HEK293 (cell line): ENCODE measurements around the gene SLC2A11.
A peak's percentile ranks its signal among the peaks of the same experiment; 100 is the strongest.

Source experiments
- CTCF ChIA-PET: fragments of 350-600 bp; formaldehyde crosslinking; extraction: SDS; loops from one replicate; lab custom pipeline; 2021; ENCODE audit warnings: antibody characterized with exemption; lab: Yijun Ruan, JAX
- POLR2A ChIA-PET: fragments of 300-600 bp; formaldehyde crosslinking; extraction: SDS; loops from one replicate; lab custom pipeline; 2020; ENCODE audit warnings: antibody characterized with exemption, inconsistent platforms; lab: Yijun Ruan, JAX
- H3K27ac ChIP-seq: fragments of 200-500 bp; sonication (Bioruptor generic); 2 replicates; pipeline ENCODE4 v1.5.1; 2014; ENCODE audit warnings: low read depth, low read length, control low read depth, inconsistent platforms; ENCODE audit errors: extremely low read depth
- H3K36me3 ChIP-seq, 2 experiments: fragments of 200-500 bp in 1 of 2; sonication (Bioruptor generic) in 1 of 2; 1 replicate in 1 of 2; 2 replicates in 1 of 2; pipeline ENCODE4 v1.5.1; 2014 to 2017; ENCODE audit warnings: inconsistent platforms in 2 of 2, low read length in 2 of 2; ENCODE audit not compliant: control insufficient read depth in 2 of 2, insufficient read depth in 1 of 2
- H3K4me1 ChIP-seq: fragments of 200-500 bp; sonication (Bioruptor generic); 2 replicates; pipeline ENCODE4 v1.5.1; 2014; ENCODE audit warnings: mild to moderate bottlenecking, low read length, inconsistent platforms; ENCODE audit not compliant: control insufficient read depth, insufficient read depth
- H3K4me3 ChIP-seq: 2 replicates; pipeline ENCODE4 v1.5.1; 2011; ENCODE audit warnings: low read depth, mild to moderate bottlenecking, control low read depth, low read length, moderate library complexity
- H3K9me3 ChIP-seq: fragments of 200-500 bp; sonication (Bioruptor generic); 2 replicates; pipeline ENCODE4 v1.5.1; 2014; ENCODE audit warnings: low read depth, low read length, inconsistent platforms; ENCODE audit not compliant: control insufficient read depth, insufficient read depth
- BCL11A ChIP-seq: fragments of 450-650 bp; formaldehyde crosslinking; IDR thresholded peaks from 2 replicates; pipeline ENCODE4 v1.5.1; 2016; ENCODE audit warnings: low read depth, missing biosample characterization, missing genetic modification characterization
- HOXA7 ChIP-seq: sonication (generic); formaldehyde crosslinking; IDR thresholded peaks from 2 replicates; pipeline ENCODE4 v1.8.1; 2022; ENCODE audit warnings: missing genetic modification reagents, borderline replicate concordance
- MYNN ChIP-seq: fragments of 450-650 bp; formaldehyde crosslinking; IDR thresholded peaks from 2 replicates; pipeline ENCODE4 v1.5.1; 2016; ENCODE audit warnings: missing biosample characterization, missing genetic modification characterization, borderline replicate concordance
- SP2 ChIP-seq: fragments of 450-650 bp; formaldehyde crosslinking; IDR thresholded peaks from 2 replicates; pipeline ENCODE4 v1.5.1; 2016; ENCODE audit warnings: missing biosample characterization, missing genetic modification characterization
- ZFP41 ChIP-seq: fragments of 450-650 bp; formaldehyde crosslinking; IDR thresholded peaks from 2 replicates; pipeline ENCODE4 v1.5.1; 2016; ENCODE audit warnings: missing biosample characterization, missing genetic modification characterization, borderline replicate concordance
- ZFP69B ChIP-seq: fragments of 450-650 bp; formaldehyde crosslinking; IDR thresholded peaks from 2 replicates; pipeline ENCODE4 v1.5.1; 2016; ENCODE audit warnings: missing biosample characterization, missing genetic modification characterization
- ZNF112 ChIP-seq: fragments of 450-650 bp; formaldehyde crosslinking; IDR thresholded peaks from 2 replicates; pipeline ENCODE4 v1.5.0; 2017; ENCODE audit warnings: missing biosample characterization, missing genetic modification characterization
- ZNF133 ChIP-seq: fragments of 450-650 bp; formaldehyde crosslinking; IDR thresholded peaks from 2 replicates; pipeline ENCODE4 v1.5.1; 2016; ENCODE audit warnings: missing biosample characterization, missing genetic modification characterization
- ZNF214 ChIP-seq: fragments of 450-650 bp; formaldehyde crosslinking; IDR thresholded peaks from 2 replicates; pipeline ENCODE4 v1.5.1; 2017; ENCODE audit warnings: missing biosample characterization, mild to moderate bottlenecking, missing genetic modification characterization, borderline replicate concordance
- ZNF274 ChIP-seq, 2 experiments: fragments of 200-500 bp in 1 of 2; fragments of 450-650 bp in 1 of 2; sonication (Bioruptor generic) in 1 of 2; formaldehyde crosslinking in 1 of 2; IDR thresholded peaks; 2 replicates each; pipeline versions ENCODE4 v1.5.1 to v1.6.1; 2014 to 2016; ENCODE audit warnings: borderline replicate concordance in 1 of 2, inconsistent platforms in 1 of 2, low read length in 1 of 2, missing biosample characterization in 1 of 2, missing genetic modification characterization in 1 of 2
- ZNF302 ChIP-seq: fragments of 450-650 bp; formaldehyde crosslinking; IDR thresholded peaks from 2 replicates; pipeline ENCODE4 v1.5.1; 2016; ENCODE audit warnings: missing biosample characterization, missing genetic modification characterization, low read depth
- ZNF366 ChIP-seq: fragments of 450-650 bp; formaldehyde crosslinking; conservative IDR thresholded peaks from 2 replicates; pipeline ENCODE4 v1.5.1; 2016; ENCODE audit warnings: missing biosample characterization, missing genetic modification characterization
- ZNF404 ChIP-seq: fragments of 450-650 bp; formaldehyde crosslinking; IDR thresholded peaks from 2 replicates; pipeline ENCODE4 v1.5.1; 2017; ENCODE audit warnings: missing biosample characterization, missing genetic modification characterization
- ZNF416 ChIP-seq: fragments of 450-650 bp; formaldehyde crosslinking; IDR thresholded peaks from 2 replicates; pipeline ENCODE4 v1.5.1; 2016; ENCODE audit warnings: missing biosample characterization, missing genetic modification characterization
- ZNF510 ChIP-seq: fragments of 450-650 bp; formaldehyde crosslinking; IDR thresholded peaks from 2 replicates; pipeline ENCODE4 v1.5.1; 2018; ENCODE audit warnings: mild to moderate bottlenecking, missing genetic modification characterization, missing biosample characterization; ENCODE audit not compliant: insufficient replicate concordance
- ZNF530 ChIP-seq: fragments of 450-650 bp; formaldehyde crosslinking; IDR thresholded peaks from 2 replicates; pipeline ENCODE4 v1.5.1; 2016; ENCODE audit warnings: low read depth, missing biosample characterization, missing genetic modification characterization
- ZNF548 ChIP-seq: fragments of 450-650 bp; formaldehyde crosslinking; IDR thresholded peaks from 2 replicates; pipeline ENCODE4 v1.5.1; 2016; ENCODE audit warnings: missing biosample characterization, missing genetic modification characterization
- ZNF629 ChIP-seq: fragments of 450-650 bp; formaldehyde crosslinking; IDR thresholded peaks from 2 replicates; pipeline ENCODE4 v1.5.1; 2017; ENCODE audit warnings: missing biosample characterization, missing genetic modification characterization
- ZNF654 ChIP-seq: fragments of 450-650 bp; formaldehyde crosslinking; IDR thresholded peaks from 2 replicates; pipeline ENCODE4 v1.5.1; 2016; ENCODE audit warnings: low read depth, missing biosample characterization, missing genetic modification characterization
- ZNF660 ChIP-seq: fragments of 450-650 bp; IDR thresholded peaks from 2 replicates; pipeline ENCODE4 v1.5.1; 2018; ENCODE audit warnings: missing biosample characterization, mild to moderate bottlenecking, missing genetic modification characterization
- ZNF677 ChIP-seq: fragments of 450-650 bp; IDR thresholded peaks from 2 replicates; pipeline ENCODE4 v1.5.0; 2018; ENCODE audit warnings: missing biosample characterization, mild to moderate bottlenecking, missing genetic modification characterization, moderate library complexity
- ZNF830 ChIP-seq: fragments of 450-650 bp; IDR thresholded peaks from 2 replicates; pipeline ENCODE4 v1.5.0; 2018; ENCODE audit warnings: missing biosample characterization, missing genetic modification characterization, low read depth, mild to moderate bottlenecking, moderate library complexity
- ZNF843 ChIP-seq: fragments of 450-650 bp; formaldehyde crosslinking; IDR thresholded peaks from 2 replicates; pipeline ENCODE4 v1.5.1; 2016; ENCODE audit warnings: missing biosample characterization, missing genetic modification characterization
- ZSCAN5A ChIP-seq: fragments of 450-650 bp; formaldehyde crosslinking; IDR thresholded peaks from 2 replicates; pipeline ENCODE4 v1.5.1; 2016; ENCODE audit warnings: missing biosample characterization, missing genetic modification characterization
- TF ChIP-seq, protein P1 (sequence below): fragments of 450-650 bp; formaldehyde crosslinking; IDR thresholded peaks from 2 replicates; pipeline ENCODE4 v1.5.1; 2016; ENCODE audit warnings: missing biosample characterization, missing genetic modification characterization
- TF ChIP-seq, protein P2 (sequence below): fragments of 450-650 bp; formaldehyde crosslinking; IDR thresholded peaks from 2 replicates; pipeline ENCODE4 v1.5.1; 2016; ENCODE audit warnings: missing biosample characterization, missing genetic modification characterization, low read depth
- TF ChIP-seq, protein P3 (sequence below): IDR thresholded peaks from 2 replicates; pipeline ENCODE4 v1.6.1; 2011; ENCODE audit warnings: mild to moderate bottlenecking, low read depth, low read length, borderline replicate concordance

The SLC2A11 gene

GRCh38 chr22:23874871-23875270 is 17.2 kb downstream of the SLC2A11 start:
- no peaks in the 10 kb centered on the region for H3K9me3 ChIP-seq
- H3K27ac ChIP-seq = no peak overlapping the region
- CTCF ChIA-PET = interaction anchor here (0.6 to 4.5 kb wide), 4 partner anchors 12 to 55 kb away, joined by 3 to 26 read pairs (median 3); no protein-coding TSS in a partner anchor
- H3K36me3 ChIP-seq = peaks cover 0 to 24% of the 10 kb centered on the region in 2 experiments; a peak in 2 of 3 replicates
- TF ChIP-seq ZNF416 (tag by site-specific recombination) (no peak), ZNF133 (tag by site-specific recombination) (peak; percentile 85)
- TF ChIP-seq, protein P1, sequence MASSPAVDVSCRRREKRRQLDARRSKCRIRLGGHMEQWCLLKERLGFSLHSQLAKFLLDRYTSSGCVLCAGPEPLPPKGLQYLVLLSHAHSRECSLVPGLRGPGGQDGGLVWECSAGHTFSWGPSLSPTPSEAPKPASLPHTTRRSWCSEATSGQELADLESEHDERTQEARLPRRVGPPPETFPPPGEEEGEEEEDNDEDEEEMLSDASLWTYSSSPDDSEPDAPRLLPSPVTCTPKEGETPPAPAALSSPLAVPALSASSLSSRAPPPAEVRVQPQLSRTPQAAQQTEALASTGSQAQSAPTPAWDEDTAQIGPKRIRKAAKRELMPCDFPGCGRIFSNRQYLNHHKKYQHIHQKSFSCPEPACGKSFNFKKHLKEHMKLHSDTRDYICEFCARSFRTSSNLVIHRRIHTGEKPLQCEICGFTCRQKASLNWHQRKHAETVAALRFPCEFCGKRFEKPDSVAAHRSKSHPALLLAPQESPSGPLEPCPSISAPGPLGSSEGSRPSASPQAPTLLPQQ (tag by site-specific recombination) = no peak
- no peaks in the 10 kb centered on the region for H3K4me1 ChIP-seq
- POLR2A ChIA-PET = interaction anchor here (0.8 to 3.4 kb wide), 2 partner anchors 19 to 39 kb away, joined by 3 to 13 read pairs; partner anchors contain the start of gene MIF
- H3K4me3 ChIP-seq = no peak overlapping the region

DNA sequence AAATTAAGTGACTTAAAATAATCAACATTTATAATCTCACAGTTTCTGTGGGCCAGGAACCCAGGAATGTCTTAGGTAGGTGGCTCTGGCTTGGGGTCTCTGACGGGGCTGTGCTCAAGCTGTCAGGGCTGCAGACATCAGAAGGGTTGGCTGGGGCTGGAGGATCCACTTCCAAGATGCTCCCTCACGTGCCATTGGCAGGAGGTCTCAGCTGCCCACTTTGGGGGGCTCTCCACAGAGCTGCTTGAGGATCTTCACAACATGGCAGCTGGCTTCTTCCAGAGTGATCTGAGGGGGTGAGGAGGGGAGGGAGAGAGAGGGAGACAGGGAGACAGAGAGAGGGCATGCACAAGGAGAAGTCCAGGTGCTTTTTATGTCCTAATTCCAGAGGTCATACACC is 18.1 kb downstream of the SLC2A11 start:
- Histone ChIP-seq H3K4me3 (no peak overlapping the region), H3K4me1 (no peaks in the 10 kb centered on the region), H3K27ac (no peak overlapping the region), H3K36me3 (peaks cover 0 to 19% of the 10 kb centered on the region in 2 experiments; a peak in 2 of 3 replicates), H3K9me3 (no peaks in the 10 kb centered on the region)
- CTCF ChIA-PET = interaction anchor here (0.7 to 1.4 kb wide), 3 partner anchors 13 to 26 kb away, joined by 3 to 9 read pairs (median 3); no protein-coding TSS in a partner anchor
- TF ChIP-seq ZNF660 (tag by site-specific recombination) = no peak
- TF ChIP-seq ZNF112 = no peak
- no peak for TF ChIP-seq ZNF629 (tag by site-specific recombination)
- no peak for TF ChIP-seq ZNF404
- TF ChIP-seq MYNN (tag by site-specific recombination) = no peak
- no peak for TF ChIP-seq ZNF302 (tag by site-specific recombination)
- TF ChIP-seq ZNF510 (tag by site-specific recombination) = no peak
- no peak for TF ChIP-seq BCL11A
- TF ChIP-seq ZNF214 (tag by site-specific recombination) = no peak
- TF ChIP-seq ZNF274 (IDR thresholded peaks at IDR 0.05; ENCODE audit: low read length) = no peak
- TF ChIP-seq ZNF274 (tag by site-specific recombination; IDR thresholded peaks at IDR 0.05; ENCODE audit: borderline replicate concordance) = no peak
- TF ChIP-seq ZSCAN5A = no peak
- TF ChIP-seq ZNF530 (tag by site-specific recombination) = no peak
- no peak for TF ChIP-seq ZNF677 (tag by site-specific recombination)
- POLR2A ChIA-PET = no interaction called here

- no peak overlapping the region for H3K4me3 ChIP-seq
- H3K4me1 ChIP-seq = no peaks in the 10 kb centered on the region
- ChIA-PET CTCF (interaction anchor here (0.7 kb wide), 1 partner anchor 646 kb away, joined by 3 read pairs; no protein-coding TSS in a partner anchor), POLR2A (interaction anchor here (0.6 kb wide), 1 partner anchor 322 kb away, joined by 8 read pairs; no protein-coding TSS in a partner anchor)
- peaks cover 0 to 19% of the 10 kb centered on the region in 2 experiments; a peak in 1 of 3 replicates for H3K36me3 ChIP-seq
- no peaks in the 10 kb centered on the region for H3K9me3 ChIP-seq
- H3K27ac ChIP-seq = no peak overlapping the region
- no peak for TF ChIP-seq ZNF548 (tag by site-specific recombination)
- TF ChIP-seq ZNF843 (tag by site-specific recombination) = no peak
- TF ChIP-seq ZNF366 (tag by site-specific recombination) = no peak
- no peak for TF ChIP-seq ZNF830 (tag by site-specific recombination)
- no peak for TF ChIP-seq ZFP41
- TF ChIP-seq ZNF654 = no peak
- TF ChIP-seq HOXA7 (CRISPR knock-in tag) = no peak
- TF ChIP-seq, protein P2, sequence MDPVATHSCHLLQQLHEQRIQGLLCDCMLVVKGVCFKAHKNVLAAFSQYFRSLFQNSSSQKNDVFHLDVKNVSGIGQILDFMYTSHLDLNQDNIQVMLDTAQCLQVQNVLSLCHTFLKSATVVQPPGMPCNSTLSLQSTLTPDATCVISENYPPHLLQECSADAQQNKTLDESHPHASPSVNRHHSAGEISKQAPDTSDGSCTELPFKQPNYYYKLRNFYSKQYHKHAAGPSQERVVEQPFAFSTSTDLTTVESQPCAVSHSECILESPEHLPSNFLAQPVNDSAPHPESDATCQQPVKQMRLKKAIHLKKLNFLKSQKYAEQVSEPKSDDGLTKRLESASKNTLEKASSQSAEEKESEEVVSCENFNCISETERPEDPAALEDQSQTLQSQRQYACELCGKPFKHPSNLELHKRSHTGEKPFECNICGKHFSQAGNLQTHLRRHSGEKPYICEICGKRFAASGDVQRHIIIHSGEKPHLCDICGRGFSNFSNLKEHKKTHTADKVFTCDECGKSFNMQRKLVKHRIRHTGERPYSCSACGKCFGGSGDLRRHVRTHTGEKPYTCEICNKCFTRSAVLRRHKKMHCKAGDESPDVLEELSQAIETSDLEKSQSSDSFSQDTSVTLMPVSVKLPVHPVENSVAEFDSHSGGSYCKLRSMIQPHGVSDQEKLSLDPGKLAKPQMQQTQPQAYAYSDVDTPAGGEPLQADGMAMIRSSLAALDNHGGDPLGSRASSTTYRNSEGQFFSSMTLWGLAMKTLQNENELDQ (tag by site-specific recombination) = no peak
- no peak for TF ChIP-seq SP2 (tag by site-specific recombination)
- no peak for TF ChIP-seq ZFP69B (tag by site-specific recombination)
- TF ChIP-seq, protein P3, sequence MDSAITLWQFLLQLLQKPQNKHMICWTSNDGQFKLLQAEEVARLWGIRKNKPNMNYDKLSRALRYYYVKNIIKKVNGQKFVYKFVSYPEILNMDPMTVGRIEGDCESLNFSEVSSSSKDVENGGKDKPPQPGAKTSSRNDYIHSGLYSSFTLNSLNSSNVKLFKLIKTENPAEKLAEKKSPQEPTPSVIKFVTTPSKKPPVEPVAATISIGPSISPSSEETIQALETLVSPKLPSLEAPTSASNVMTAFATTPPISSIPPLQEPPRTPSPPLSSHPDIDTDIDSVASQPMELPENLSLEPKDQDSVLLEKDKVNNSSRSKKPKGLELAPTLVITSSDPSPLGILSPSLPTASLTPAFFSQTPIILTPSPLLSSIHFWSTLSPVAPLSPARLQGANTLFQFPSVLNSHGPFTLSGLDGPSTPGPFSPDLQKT = no peak
Measured at GRCh38 chr22:23877566-23877965, 19.9 kb downstream of the SLC2A11 start.
